HepG2 (cell line): ENCODE data around the gene BTBD7. TPM values are rescaled to one million over a fixed set of nuclear protein-coding genes. Genes with fewer than 3 reads are reported as not detected.

Source experiments
- ATAC-seq: fragments of 200-7000 bp; cut with Tn5 transposase; 3 replicates; pipeline ENCODE4 v1.9.1; 2020; ENCODE audit warnings: mild to moderate bottlenecking, moderate library complexity
- BruUV-seq: library from RNA; stranded (reverse); fragments of 400-500 nt; replicated peaks from 2 replicates; lab custom pipeline; 2021; lab: Mats Ljungman, UMichigan
- CTCF ChIA-PET: fragments of 300-600 bp; formaldehyde crosslinking; extraction: SDS; loops from one replicate; lab custom pipeline; 2021; ENCODE audit warnings: low total read pairs, inconsistent platforms, low intra/inter-chr PET ratio; lab: Yijun Ruan, JAX
- POLR2A ChIA-PET: fragments of 350-600 bp; sonication (Branson Sonifier 250); formaldehyde crosslinking; loops from one replicate; lab custom pipeline; 2020; ENCODE audit warnings: antibody characterized with exemption, inconsistent platforms; lab: Yijun Ruan, JAX
- DNase-seq: peaks from one replicate; pipeline ENCODE4 v3.0.0-alpha.2; 2015; ENCODE audit warnings: low spot score
- FAIRE-seq: peaks from 3 replicates; lab custom pipeline; 2011; peaks lifted over from hg19 to GRCh38; lab: Jason Lieb, UNC
- H2AFZ ChIP-seq: one replicate; pipeline ENCODE4 v1.6.1; 2011; ENCODE audit warnings: low read length, inconsistent platforms
- H3K27ac ChIP-seq: fragments of 300-600 bp; 3 replicates; pipeline ENCODE4 v1.8.0; 2011; ENCODE audit warnings: mixed run types, mild to moderate bottlenecking, mixed read lengths, low read length, inconsistent platforms; ENCODE audit not compliant: insufficient read depth; ENCODE audit errors: extremely low read length
- H3K27me3 ChIP-seq, 2 experiments: fragments of 200-600 bp in 1 of 2; 2 replicates in 1 of 2; 3 replicates in 1 of 2; pipeline versions ENCODE4 v1.6.0 to v1.8.0; 2011; ENCODE audit warnings: low read length in 2 of 2, mild to moderate bottlenecking in 2 of 2, moderate library complexity in 2 of 2, inconsistent platforms in 1 of 2; ENCODE audit not compliant: insufficient read depth in 2 of 2, control insufficient read depth in 1 of 2
- H3K36me3 ChIP-seq, 2 experiments: fragments of 200-600 bp in 1 of 2; replicated peaks in 1 of 2; 2 replicates in 1 of 2; 3 replicates in 1 of 2; pipeline versions ENCODE4 v1.5.1 to v1.8.0; 2011; ENCODE audit warnings: low read length in 2 of 2, inconsistent platforms in 1 of 2; ENCODE audit not compliant: insufficient read depth in 2 of 2, control insufficient read depth in 1 of 2
- H3K4me1 ChIP-seq: 2 replicates; pipeline ENCODE4 v1.5.1; 2012; ENCODE audit warnings: low read length, inconsistent platforms; ENCODE audit not compliant: insufficient read depth
- H3K4me2 ChIP-seq: 2 replicates; pipeline ENCODE4 v1.6.0; 2011; ENCODE audit warnings: low read depth, low read length, inconsistent platforms
- H3K4me3 ChIP-seq, 3 experiments: fragments of 200-600 bp in 1 of 3; sonication (generic), shearing (Covaris generic) in 1 of 3; replicated peaks in 1 of 3; 2 replicates each; pipeline ENCODE4 v1.5.1; 2011 to 2016; ENCODE audit warnings: low read length in 3 of 3, inconsistent platforms in 2 of 3, low read depth in 2 of 3, mild to moderate bottlenecking in 2 of 3, control low read depth in 1 of 3, mixed read lengths in 1 of 3; ENCODE audit not compliant: insufficient read depth in 1 of 3
- H3K79me2 ChIP-seq: one replicate; pipeline ENCODE4 v1.6.1; 2011; ENCODE audit warnings: low read length, inconsistent platforms; ENCODE audit not compliant: insufficient read depth
- H3K9ac ChIP-seq: 2 replicates; pipeline ENCODE4 v1.6.0; 2011; ENCODE audit warnings: mild to moderate bottlenecking, low read depth, low read length, inconsistent platforms; ENCODE audit not compliant: insufficient read depth
- H3K9me3 ChIP-seq: 2 replicates; pipeline ENCODE4 v1.5.1; 2012; ENCODE audit warnings: mild to moderate bottlenecking, low read length
- H4K20me1 ChIP-seq: 2 replicates; pipeline ENCODE4 v1.6.0; 2011; ENCODE audit warnings: inconsistent platforms, mild to moderate bottlenecking, low read length, moderate library complexity; ENCODE audit not compliant: insufficient read depth
- ATF7-NPFF ChIP-seq: sonication (generic); formaldehyde crosslinking; IDR thresholded peaks from 2 replicates; pipeline ENCODE4 v1.8.1; 2023; ENCODE audit warnings: mild to moderate bottlenecking, low read depth, missing genetic modification reagents, moderate library complexity
- CEBPB ChIP-seq: IDR thresholded peaks from 2 replicates; pipeline ENCODE4 v1.6.1; 2011; ENCODE audit warnings: low read depth, low read length, improper control_type of control experiment, borderline replicate concordance
- CEBPG ChIP-seq: IDR thresholded peaks from 2 replicates; pipeline ENCODE4 v1.6.1; 2016
- HOXA3 ChIP-seq: sonication (generic); formaldehyde crosslinking; IDR thresholded peaks from 2 replicates; pipeline ENCODE4 v1.5.0; 2020; ENCODE audit warnings: missing genetic modification reagents
- KMT2B ChIP-seq: IDR thresholded peaks from 2 replicates; pipeline ENCODE4 v1.6.1; 2016; ENCODE audit warnings: missing genetic modification reagents, missing compliant biosample characterization
- PBX2 ChIP-seq: IDR thresholded peaks from 2 replicates; pipeline ENCODE4 v1.6.1; 2016; ENCODE audit warnings: control low read depth
- TEAD3 ChIP-seq: optimal IDR thresholded peaks from 2 replicates; pipeline ENCODE3; 2016; ENCODE audit warnings: borderline replicate concordance
- ZBTB39 ChIP-seq: sonication (generic); formaldehyde crosslinking; IDR thresholded peaks from 2 replicates; pipeline ENCODE4 v1.5.0; 2020; ENCODE audit warnings: missing genetic modification reagents
- ZEB1 ChIP-seq: IDR thresholded peaks from 2 replicates; pipeline ENCODE4 v1.6.1; 2012; ENCODE audit warnings: mild to moderate bottlenecking, low read depth, inconsistent platforms; ENCODE audit not compliant: insufficient replicate concordance
- ZNF292 ChIP-seq: sonication (generic); formaldehyde crosslinking; IDR thresholded peaks from 2 replicates; pipeline ENCODE4 v1.8.1; 2022; ENCODE audit warnings: mild to moderate bottlenecking, low read depth, missing genetic modification reagents, borderline replicate concordance
- ZNF570 ChIP-seq: sonication (generic); formaldehyde crosslinking; IDR thresholded peaks from 2 replicates; pipeline ENCODE4 v1.4.0; 2020; ENCODE audit warnings: mild to moderate bottlenecking, missing genetic modification reagents, borderline replicate concordance
- ZNF75D ChIP-seq: sonication (generic); formaldehyde crosslinking; IDR thresholded peaks from 2 replicates; pipeline ENCODE4 v1.8.1; 2023; ENCODE audit warnings: missing genetic modification reagents, mild to moderate bottlenecking, borderline replicate concordance
- WGBS: methylation state at CpG from one replicate; pipeline ENCODE4 v1.1.6; 2017; ENCODE audit warnings: low lambda C conversion rate; 5-methylcytosine and 5-hydroxymethylcytosine counted together
- in situ Hi-C: cut with HindIII; loops from 2 replicates; pipeline ENCODE4 v1.10.0; 2017; ENCODE audit warnings: low pct_unique_long_range_greater_than_20kb; ENCODE audit not compliant: extremely low pct_ligation_motif_present
- intact Hi-C: fragments of 100-400 bp; cut with micrococcal nuclease; formaldehyde crosslinking; loops from one replicate; pipeline ENCODE4 v1.10.0; 2022; ENCODE audit not compliant: unreplicated experiment
- polyA plus RNA-seq, 8 experiments: library from polyadenylated mRNA; depleted of rRNA in 3 of 8; stranded (reverse) in 7 of 8; unstranded in 1 of 8; fragments of >200 nt; fragmentation: Illumina TruSeq in 4 of 8; extraction: Trizol in 4 of 8; gene quantifications; 2 replicates each; pipeline versions ENCODE4 v1.2.1 to v1.2.3, GENCODE V29; 2011 to 2016; ENCODE audit warnings: low read depth in 4 of 8, missing spikeins in 1 of 8, mixed read lengths in 1 of 8; ENCODE audit not compliant: insufficient read depth in 1 of 8
- total RNA-seq, 5 experiments: library from RNA; depleted of rRNA; stranded (reverse); fragments of >200 nt; fragmentation: Illumina TruSeq; extraction: Trizol; gene quantifications; 2 replicates each; pipeline ENCODE4 v1.2.3, GENCODE V29; 2016; ENCODE audit warnings: low read depth in 1 of 5

BTBD7 gene
- total and polyA plus RNA-seq, 2 of the 13 experiments (the other 11 are each of a cell fraction or from before 2014, with no cell fraction given): 11.6 to 15.2 TPM

GRCh38 chr14:93200553-93200952 lies 132.3 kb downstream of the BTBD7 start:
- TF ChIP-seq ZBTB39 (CRISPR knock-in tag): no peak
- peak; percentile 24; the same call in 1 of the 2 replicates for TF ChIP-seq PBX2
- TF ChIP-seq ZNF570: no peak
- TF ChIP-seq KMT2B (CRISPR knock-in tag): no peak
- TF ChIP-seq HOXA3 (CRISPR knock-in tag): 0 out of 2 replicates have a peak, but pooled peaks have one; percentile 18
- peak; percentile 53 for TF ChIP-seq TEAD3
- peak; percentile 36 for TF ChIP-seq ZEB1
- peak; percentile 83 for TF ChIP-seq CEBPG (CRISPR knock-in tag)
- peak; percentile 93 for TF ChIP-seq CEBPB
- TF ChIP-seq ATF7-NPFF (CRISPR knock-in tag): no peak
- no peak for TF ChIP-seq ZNF75D (CRISPR knock-in tag)
- 0 out of 2 replicates have a peak, but pooled peaks have one; percentile 40 for TF ChIP-seq ZNF292 (CRISPR knock-in tag)
- in situ Hi-C loops (no loop called here), intact Hi-C loops (no loop called here)
- Histone ChIP-seq H3K27me3 (no peaks in the 10 kb centered on the region), H2AFZ (no peak overlapping the region), H3K27ac (no peak overlapping the region), H4K20me1 (no peaks in the 10 kb centered on the region), H3K9ac (no peak overlapping the region), H3K4me2 (no peak overlapping the region), H3K4me1 (peaks cover 15% of the 10 kb centered on the region), H3K36me3 (no peaks in the 10 kb centered on the region), H3K4me3 (no peak overlapping the region), H3K9me3 (no peaks in the 10 kb centered on the region), H3K79me2 (peaks cover 2% of the 10 kb centered on the region)
- peak; percentile 43 for DNase-seq
- ATAC-seq: peak; percentile 73
- BruUV-seq: no TSS peak
- WGBS: 87% methylated on average over 5 of the region's 5 CpGs
- peak; percentile 52 for FAIRE-seq
- ChIA-PET POLR2A (no interaction called here), CTCF (no interaction called here)
